GM23338 (cell line): Measurements from ENCODE around the gene HERC4. TPM values are rescaled to one million over a fixed set of nuclear protein-coding genes. Genes with fewer than 3 reads are reported as not detected.

Experiments used
- ATAC-seq: fragments of 200-7000 bp; cut with Tn5 transposase; 3 replicates; pipeline ENCODE4 v1.9.1; 2020
- DNase-seq: peaks from one replicate; pipeline ENCODE4 v3.0.0-alpha.2; 2015; ENCODE audit warnings: low spot score
- H2AFZ ChIP-seq: fragments of 200-600 bp; sonication (generic); 2 replicates; pipeline ENCODE4 v1.8.0; 2016; ENCODE audit warnings: antibody characterized with exemption, mild to moderate bottlenecking, moderate library complexity
- H3F3A ChIP-seq: fragments of 200-600 bp; sonication (generic); replicated peaks from 2 replicates; pipeline ENCODE4 v1.8.0; 2017; ENCODE audit warnings: antibody characterized with exemption, mixed run types, low read depth
- H3K27ac ChIP-seq: fragments of 200-600 bp; sonication (generic); 2 replicates; pipeline ENCODE4 v1.6.1; 2016; ENCODE audit warnings: low read depth
- H3K27me3 ChIP-seq: fragments of 200-600 bp; sonication (generic); 2 replicates; pipeline ENCODE4 v1.8.0; 2016; ENCODE audit warnings: mild to moderate bottlenecking, mixed run types, moderate library complexity; ENCODE audit not compliant: insufficient read depth
- H3K36me3 ChIP-seq: fragments of 200-600 bp; sonication (generic); 2 replicates; pipeline ENCODE4 v1.8.0; 2016; ENCODE audit warnings: mild to moderate bottlenecking; ENCODE audit not compliant: insufficient read depth
- H3K4me1 ChIP-seq: fragments of 200-600 bp; sonication (generic); 2 replicates; pipeline ENCODE4 v1.8.0; 2016; ENCODE audit warnings: mild to moderate bottlenecking, moderate library complexity; ENCODE audit not compliant: insufficient read depth
- H3K4me2 ChIP-seq: fragments of 200-600 bp; sonication (generic); 2 replicates; pipeline ENCODE4 v1.7.1; 2017; ENCODE audit warnings: mixed run types
- H3K4me3 ChIP-seq: fragments of 200-600 bp; sonication (generic); 2 replicates; pipeline ENCODE4 v1.6.1; 2016; ENCODE audit warnings: mixed run types
- H3K79me2 ChIP-seq: fragments of 200-600 bp; sonication (generic); replicated peaks from 2 replicates; pipeline ENCODE4 v1.8.0; 2017; ENCODE audit warnings: mild to moderate bottlenecking; ENCODE audit not compliant: insufficient read depth
- H3K9me2 ChIP-seq: fragments of 200-600 bp; sonication (generic); 2 replicates; pipeline ENCODE4 v1.8.0; 2017; ENCODE audit not compliant: insufficient read depth
- H4K20me1 ChIP-seq: fragments of 200-600 bp; sonication (generic); replicated peaks from 2 replicates; pipeline ENCODE4 v1.8.0; 2017; ENCODE audit warnings: mild to moderate bottlenecking; ENCODE audit not compliant: insufficient read depth
- H3K27ac Mint-ChIP-seq: 2 replicates; pipeline ENCODE4 v1.8.0; 2020; ENCODE audit warnings: inconsistent platforms, mild to moderate bottlenecking, moderate library complexity, mixed read lengths
- H3K27me3 Mint-ChIP-seq: 3 replicates; pipeline ENCODE4 v1.8.0; 2022; ENCODE audit warnings: low read depth, mild to moderate bottlenecking, moderate library complexity, mixed read lengths, inconsistent platforms; ENCODE audit not compliant: insufficient read depth, poor library complexity
- H3K36me3 Mint-ChIP-seq: 3 replicates; pipeline ENCODE4 v1.8.0; 2021; ENCODE audit warnings: low read depth, mild to moderate bottlenecking, inconsistent platforms, moderate library complexity, mixed read lengths
- H3K4me1 Mint-ChIP-seq: 3 replicates; pipeline ENCODE4 v1.8.0; 2020; ENCODE audit warnings: mild to moderate bottlenecking, inconsistent platforms, mixed read lengths
- H3K4me3 Mint-ChIP-seq: 3 replicates; pipeline ENCODE4 v1.8.0; 2021; ENCODE audit warnings: moderate library complexity, mild to moderate bottlenecking, inconsistent platforms, mixed read lengths
- H3K9me3 Mint-ChIP-seq: 3 replicates; pipeline ENCODE4 v1.8.0; 2020; ENCODE audit warnings: moderate library complexity, mild to moderate bottlenecking, inconsistent platforms, mixed read lengths
- CREB1 ChIP-seq: fragments of 250-450 bp; sonication (Bioruptor Pico); IDR thresholded peaks from 2 replicates; pipeline ENCODE4 v1.5.0; 2020; ENCODE audit warnings: low read depth, mild to moderate bottlenecking, moderate library complexity
- CTCF ChIP-seq, 2 experiments: fragments of 200-600 bp in 1 of 2; sonication (generic) in 1 of 2; conservative IDR thresholded peaks; 2 replicates each; pipeline versions ENCODE4 v1.5.1 to v1.6.1; 2016 to 2017; ENCODE audit warnings: antibody characterized with exemption in 2 of 2, low read depth in 2 of 2, mild to moderate bottlenecking in 2 of 2, moderate library complexity in 1 of 2
- ETS1 ChIP-seq: IDR thresholded peaks from 2 replicates; pipeline ENCODE4 v1.6.1; 2016; ENCODE audit warnings: antibody characterized with exemption
- EZH2 ChIP-seq: fragments of 200-600 bp; sonication (generic); IDR thresholded peaks from one replicate; pipeline ENCODE4 v1.8.0; 2017; ENCODE audit warnings: antibody characterized with exemption, mild to moderate bottlenecking, low read depth; ENCODE audit not compliant: unreplicated experiment
- EZH2phosphoT487 ChIP-seq: fragments of 200-600 bp; sonication (generic); IDR thresholded peaks from one replicate; pipeline ENCODE4 v1.8.1; 2018; ENCODE audit warnings: antibody characterized with exemption; ENCODE audit not compliant: unreplicated experiment
- JUNB ChIP-seq: IDR thresholded peaks from one replicate; pipeline ENCODE4 v1.6.1; 2016; ENCODE audit warnings: antibody characterized with exemption; ENCODE audit not compliant: unreplicated experiment
- NANOG ChIP-seq: IDR thresholded peaks from 2 replicates; pipeline ENCODE4 v1.6.1; 2016; ENCODE audit warnings: antibody characterized with exemption, borderline replicate concordance
- POLR2AphosphoS5 ChIP-seq: IDR thresholded peaks from 2 replicates; pipeline ENCODE4 v1.6.1; 2016; ENCODE audit warnings: antibody characterized with exemption, low read depth
- REST ChIP-seq: IDR thresholded peaks from one replicate; pipeline ENCODE4 v1.6.1; 2018; ENCODE audit warnings: antibody characterized with exemption; ENCODE audit not compliant: unreplicated experiment
- ZNF114 ChIP-seq: fragments of 250-450 bp; sonication (Bioruptor Pico); IDR thresholded peaks from 2 replicates; pipeline ENCODE4 v1.5.0; 2020; ENCODE audit warnings: mild to moderate bottlenecking, moderate library complexity
- ZNF331 ChIP-seq: fragments of 250-450 bp; sonication (Bioruptor Pico); IDR thresholded peaks from 2 replicates; pipeline ENCODE4 v1.5.0; 2020; ENCODE audit warnings: low read depth, mild to moderate bottlenecking, moderate library complexity
- polyA plus RNA-seq: library from polyadenylated mRNA; unstranded; fragments of >200 nt; fragmentation: Nextera tagmentation; extraction: Ambion mirVana; gene quantifications from 2 replicates; pipeline ENCODE4 v1.2.1, GENCODE V29; 2016
- total RNA-seq: library from RNA; depleted of rRNA; stranded (reverse); fragments of >200 nt; shearing (Covaris generic); gene quantifications from 2 replicates; pipeline ENCODE4 v1.2.3, GENCODE V29; 2014

HERC4 gene
- total and polyA plus RNA-seq, 2 experiments from 2014 or later, result 20.1 to 67.2 TPM

- no peaks in the 10 kb centered on the region for H4K20me1 ChIP-seq
- no peak overlapping the region for H3K27ac ChIP-seq
- H3K4me2 ChIP-seq, result no peak overlapping the region
- no peaks in the 10 kb centered on the region for H3K4me1 ChIP-seq
- Mint-ChIP-seq H3K36me3 (peaks cover 3% of the 10 kb centered on the region; the same call in 2 of the 3 replicates), H3K27me3 (peaks cover 1% of the 10 kb centered on the region), H3K9me3 (no peaks in the 10 kb centered on the region), H3K4me3 (no peak overlapping the region), H3K27ac (no peak overlapping the region), H3K4me1 (peaks cover 2% of the 10 kb centered on the region; the same call in 1 of the 3 replicates)
- H2AFZ ChIP-seq, result no peak overlapping the region
- H3K27me3 ChIP-seq, result no peaks in the 10 kb centered on the region
- 0 out of 2 replicates have a peak, but pooled peaks cover 5% of the 10 kb centered on the region for H3K36me3 ChIP-seq
- TF ChIP-seq ETS1 (no peak), CREB1 (no peak), ZNF331 (CRISPR knock-in tag) (no peak), EZH2 (no peak), ZNF114 (CRISPR knock-in tag) (no peak), CTCF (conservative IDR thresholded peaks at IDR 0.05; ENCODE audit: low read depth in 2 of 2) (no peak), JUNB (no peak), REST (no peak), POLR2AphosphoS5 (no peak), NANOG (no peak), EZH2phosphoT487 (no peak)
- H3K4me3 ChIP-seq, result no peak overlapping the region
- no peak for DNase-seq
- H3K79me2 ChIP-seq, result no peaks in the 10 kb centered on the region
- ATAC-seq, result no peak
- no peaks in the 10 kb centered on the region for H3K9me2 ChIP-seq
- no peaks in the 10 kb centered on the region for H3F3A ChIP-seq
Measured at GRCh38 chr10:67955614-67956013, 119.5 kb downstream of the HERC4 start.
